GM12878 (cell line): ENCODE results near the gene PCSK1N. TPM values are rescaled to one million over a fixed set of nuclear protein-coding genes. Genes with fewer than 3 reads are reported as not detected.

ENCODE experiments used
- ATAC-seq: fragments of 200-7000 bp; cut with Tn5 transposase; 3 replicates; pipeline ENCODE4 v1.9.1; 2020; ENCODE audit warnings: mild to moderate bottlenecking, moderate library complexity
- BruUV-seq: library from RNA; stranded (reverse); fragments of 400-500 nt; replicated peaks from 2 replicates; lab custom pipeline; 2021; lab: Mats Ljungman, UMichigan
- CTCF ChIA-PET: fragments of 300-600 bp; sonication (Branson Sonifier 250); formaldehyde crosslinking; extraction: SDS; loops from one replicate; lab custom pipeline; 2021; ENCODE audit warnings: inconsistent platforms; lab: Yijun Ruan, JAX
- POLR2A ChIA-PET: fragments of 350-600 bp; formaldehyde crosslinking; extraction: SDS; loops from one replicate; lab custom pipeline; 2021; ENCODE audit warnings: inconsistent platforms; lab: Charles Lee
- RAD21 ChIA-PET: fragments of 300-600 bp; sonication (Branson Sonifier 250); formaldehyde crosslinking; loops from one replicate; lab custom pipeline; 2023; ENCODE audit warnings: antibody characterized with exemption; ENCODE audit not compliant: unreplicated experiment; lab: Charles Lee
- SMC1A ChIA-PET: fragments of 300-600 bp; sonication (Branson Sonifier 250); formaldehyde crosslinking; loops from one replicate; lab custom pipeline; 2023; ENCODE audit not compliant: unreplicated experiment, uncharacterized antibody; lab: Charles Lee
- DNase-seq: peaks from one replicate; pipeline ENCODE4 v3.0.0-alpha.2; 2011; ENCODE audit warnings: low read depth, low spot score
- FAIRE-seq: peaks from 3 replicates; lab custom pipeline; 2011; peaks lifted over from hg19 to GRCh38; lab: Jason Lieb, UNC
- H2AFZ ChIP-seq: 2 replicates; pipeline ENCODE4 v1.6.0; 2011; ENCODE audit warnings: low read depth, low read length, control low read depth; ENCODE audit not compliant: control insufficient read depth
- H3K27ac ChIP-seq: 2 replicates; pipeline ENCODE4 v1.5.1; 2011; ENCODE audit warnings: control low read depth; ENCODE audit not compliant: control insufficient read depth, insufficient read depth
- H3K27me3 ChIP-seq, 2 experiments: replicated peaks in 1 of 2; 2 replicates each; pipeline versions ENCODE4 v1.6.0 to v1.6.1; 2011; ENCODE audit warnings: low read length in 1 of 2; ENCODE audit not compliant: control insufficient read depth in 2 of 2, insufficient read depth in 2 of 2
- H3K36me3 ChIP-seq, 2 experiments: 2 replicates each; pipeline ENCODE4 v1.5.1; 2011; ENCODE audit warnings: low read length in 1 of 2; ENCODE audit not compliant: control insufficient read depth in 2 of 2, insufficient read depth in 2 of 2
- H3K4me1 ChIP-seq: 2 replicates; pipeline ENCODE4 v1.6.1; 2011; ENCODE audit warnings: mild to moderate bottlenecking, low read length, moderate library complexity, mixed read lengths; ENCODE audit not compliant: control insufficient read depth, insufficient read depth
- H3K4me2 ChIP-seq: 2 replicates; pipeline ENCODE4 v1.6.0; 2011; ENCODE audit warnings: control low read depth; ENCODE audit not compliant: control insufficient read depth, insufficient read depth
- H3K4me3 ChIP-seq: fragments of 200-600 bp; sonication (generic); 2 replicates; pipeline ENCODE4 v1.5.1; 2016
- H3K79me2 ChIP-seq: 2 replicates; pipeline ENCODE4 v1.6.0; 2011; ENCODE audit warnings: low read length; ENCODE audit not compliant: control insufficient read depth, insufficient read depth
- H3K9ac ChIP-seq: 2 replicates; pipeline ENCODE4 v1.8.0; 2011; ENCODE audit warnings: low read length, control low read depth, mixed read lengths; ENCODE audit not compliant: control insufficient read depth, insufficient read depth
- H3K9me3 ChIP-seq: replicated peaks from 3 replicates; pipeline ENCODE4 v1.5.1; 2011; ENCODE audit warnings: mild to moderate bottlenecking, low read length; ENCODE audit not compliant: control insufficient read depth, insufficient read depth
- H4K20me1 ChIP-seq: 2 replicates; pipeline ENCODE4 v1.6.0; 2011; ENCODE audit not compliant: control insufficient read depth, insufficient read depth
- ATF7 ChIP-seq: fragments of 450-650 bp; IDR thresholded peaks from 2 replicates; pipeline ENCODE4 v1.6.1; 2016; ENCODE audit warnings: low read depth, mild to moderate bottlenecking
- BCL11A ChIP-seq: IDR thresholded peaks from 2 replicates; pipeline ENCODE4 v1.6.1; 2011; ENCODE audit warnings: low read depth, low read length
- CEBPB ChIP-seq, 2 experiments: fragments of 150-350 bp in 1 of 2; IDR thresholded peaks; 2 replicates each; pipeline ENCODE4 v1.6.1; 2012 to 2014; ENCODE audit warnings: low read depth in 2 of 2, low read length in 2 of 2, borderline replicate concordance in 1 of 2, inconsistent platforms in 1 of 2
- EGR1 ChIP-seq, 2 experiments: IDR thresholded peaks; 1 replicate in 1 of 2; 2 replicates in 1 of 2; pipeline ENCODE4 v1.6.1; 2011 to 2012; ENCODE audit warnings: low read depth in 2 of 2, low read length in 2 of 2, borderline replicate concordance in 1 of 2, mild to moderate bottlenecking in 1 of 2, moderate library complexity in 1 of 2
- GABPA ChIP-seq: IDR thresholded peaks from 2 replicates; pipeline ENCODE4 v1.6.1; 2014; ENCODE audit warnings: antibody characterized with exemption, low read depth, mild to moderate bottlenecking, inconsistent platforms
- IRF3 ChIP-seq: fragments of 450-650 bp; IDR thresholded peaks from 2 replicates; pipeline ENCODE4 v1.6.1; 2014; ENCODE audit warnings: mild to moderate bottlenecking
- NFYB ChIP-seq: IDR thresholded peaks from 2 replicates; pipeline ENCODE4 v1.6.1; 2011; ENCODE audit warnings: low read depth, mild to moderate bottlenecking, low read length, improper control_type of control experiment, moderate library complexity; ENCODE audit not compliant: insufficient read depth
- POLR2AphosphoS2 ChIP-seq: IDR thresholded peaks from 2 replicates; pipeline ENCODE4 v1.6.1; 2011; ENCODE audit warnings: low read depth, mild to moderate bottlenecking, low read length, improper control_type of control experiment, moderate library complexity
- TBL1XR1 ChIP-seq: IDR thresholded peaks from 2 replicates; pipeline ENCODE4 v1.6.1; 2012; ENCODE audit warnings: low read depth, low read length, improper control_type of control experiment
- TCF7 ChIP-seq: IDR thresholded peaks from 2 replicates; pipeline ENCODE4 v1.6.1; 2014; ENCODE audit warnings: antibody characterized with exemption, borderline replicate concordance
- ZBTB40 ChIP-seq: fragments of 450-650 bp; IDR thresholded peaks from 2 replicates; pipeline ENCODE4 v1.6.1; 2016; ENCODE audit warnings: mild to moderate bottlenecking, moderate library complexity, borderline replicate concordance
- ZNF207 ChIP-seq: fragments of 450-650 bp; IDR thresholded peaks from 2 replicates; pipeline ENCODE4 v1.6.1; 2014; ENCODE audit warnings: antibody characterized with exemption, mild to moderate bottlenecking, borderline replicate concordance
- WGBS: methylation state at CpG from one replicate; pipeline ENCODE4 v1.1.6; 2016; ENCODE audit warnings: low lambda C conversion rate; ENCODE audit not compliant: insufficient replicate concordance, insufficient coverage; ENCODE audit errors: missing lambda C conversion rate; 5-methylcytosine and 5-hydroxymethylcytosine counted together
- in situ Hi-C: fragments of 300-500 bp; cut with MboI; formaldehyde crosslinking; loops from 9 replicates; pipeline ENCODE4 v1.14.3; 2018; ENCODE audit warnings: mixed read lengths
- intact Hi-C: fragments of 100-400 bp; cut with micrococcal nuclease; formaldehyde crosslinking; loops from one replicate; pipeline ENCODE4 v1.14.2; 2022; ENCODE audit not compliant: unreplicated experiment
- polyA plus RNA-seq, 11 experiments: library from polyadenylated mRNA; depleted of rRNA in 4 of 11; unstranded in 6 of 11; stranded (reverse) in 5 of 11; fragments of >200 nt; fragmentation: Nextera tagmentation in 4 of 11; fragmentation: Illumina TruSeq in 1 of 11; extraction: Ambion mirVana in 4 of 11; extraction: Trizol in 1 of 11; gene quantifications; 1 replicate in 1 of 11; 2 replicates in 10 of 11; pipeline versions ENCODE4 v1.2.1 to v1.2.3, GENCODE V29; 2011 to 2016; ENCODE audit warnings: inconsistent platforms in 2 of 11, missing spikeins in 2 of 11, low read depth in 1 of 11
- total RNA-seq, 4 experiments: library from RNA; depleted of rRNA in 3 of 4; stranded (reverse); fragments of >200 nt in 3 of 4; fragmentation: Illumina TruSeq in 1 of 4; extraction: Trizol in 1 of 4; gene quantifications; 2 replicates each; pipeline versions ENCODE4 v1.2.1 to v1.2.3, GENCODE V29; 2013 to 2021

PCSK1N gene
- total and polyA plus RNA-seq, 10 of the 15 experiments (the other 5 are each of a cell fraction or from before 2014, with no cell fraction given), result 0.19 TPM; not detected in 9

GRCh38 chrX:48794911-48795515 lies 40.4 kb downstream of the PCSK1N start:
- Histone ChIP-seq H3K9ac (no peak overlapping the region), H4K20me1 (no peaks in the 10 kb centered on the region), H3K36me3 (no peaks in the 10 kb centered on the region), H3K4me1 (no peaks in the 10 kb centered on the region), H3K9me3 (no peaks in the 10 kb centered on the region), H3K4me3 (no peak overlapping the region), H3K79me2 (no peaks in the 10 kb centered on the region), H3K4me2 (no peak overlapping the region), H3K27me3 (no peaks in the 10 kb centered on the region), H2AFZ (no peak overlapping the region), H3K27ac (no peak overlapping the region)
- FAIRE-seq, result no peak
- in situ Hi-C loops (loop anchor here (5.0 kb wide), 1 partner anchor 32 kb away; the partner anchor contains the start of gene ERAS), intact Hi-C loops (no loop called here)
- ATAC-seq, result no peak
- TF ChIP-seq CEBPB (IDR thresholded peaks at IDR 0.05; ENCODE audit: borderline replicate concordance in 1 of 2, low read depth in 2 of 2, low read length in 2 of 2) (no peak), POLR2AphosphoS2 (no peak), ATF7 (no peak)
- ChIA-PET CTCF (no interaction called here), POLR2A (no interaction called here), SMC1A (no interaction called here), RAD21 (no interaction called here)
- 38% methylated on average over 8 of the region's 8 CpGs for WGBS
- no peak for DNase-seq
- no TSS peak for BruUV-seq

GRCh38 chrX:48794340-48794910 lies 41.0 kb downstream of the PCSK1N start:
- no TSS peak for BruUV-seq
- Histone ChIP-seq H3K4me1 (no peaks in the 10 kb centered on the region), H4K20me1 (no peaks in the 10 kb centered on the region), H3K79me2 (no peaks in the 10 kb centered on the region), H2AFZ (no peak overlapping the region), H3K36me3 (no peaks in the 10 kb centered on the region), H3K9ac (no peak overlapping the region), H3K27ac (no peak overlapping the region), H3K9me3 (no peaks in the 10 kb centered on the region), H3K27me3 (no peaks in the 10 kb centered on the region), H3K4me2 (no peak overlapping the region), H3K4me3 (no peak overlapping the region)
- POLR2A ChIA-PET, result no interaction called here
- no peak for DNase-seq
- intact Hi-C loops, result no loop called here
- RAD21 ChIA-PET, result no interaction called here
- SMC1A ChIA-PET, result no interaction called here
- 24% methylated on average over 12 of the region's 12 CpGs for WGBS
- in situ Hi-C loops, result loop anchor here (5.0 kb wide), 1 partner anchor 33 kb away; the partner anchor contains the start of gene ERAS
- ATAC-seq, result no peak
- FAIRE-seq, result no peak
- CTCF ChIA-PET, result no interaction called here
- TF ChIP-seq NFYB (no peak), EGR1 (IDR thresholded peaks at IDR 0.05; ENCODE audit: borderline replicate concordance in 1 of 2, low read depth in 2 of 2, low read length in 2 of 2) (no peak), IRF3 (no peak), GABPA (no peak), ZNF207 (no peak), ZBTB40 (no peak), BCL11A (no peak), TCF7 (no peak), TBL1XR1 (no peak)
